Ecto neural progenitor cell (in vitro differentiated cells): ENCODE data around the gene AP3S2.
"Not testable (repeated sequence)": the region's sequence is repeated elsewhere in the genome, so short reads cannot be mapped to it uniquely, and the experiment has no call there.

Source experiments
- DNase-seq: peaks from one replicate; pipeline ENCODE4 v3.0.0-alpha.2; 2018; ENCODE audit warnings: low spot score

The AP3S2 gene

DNA sequence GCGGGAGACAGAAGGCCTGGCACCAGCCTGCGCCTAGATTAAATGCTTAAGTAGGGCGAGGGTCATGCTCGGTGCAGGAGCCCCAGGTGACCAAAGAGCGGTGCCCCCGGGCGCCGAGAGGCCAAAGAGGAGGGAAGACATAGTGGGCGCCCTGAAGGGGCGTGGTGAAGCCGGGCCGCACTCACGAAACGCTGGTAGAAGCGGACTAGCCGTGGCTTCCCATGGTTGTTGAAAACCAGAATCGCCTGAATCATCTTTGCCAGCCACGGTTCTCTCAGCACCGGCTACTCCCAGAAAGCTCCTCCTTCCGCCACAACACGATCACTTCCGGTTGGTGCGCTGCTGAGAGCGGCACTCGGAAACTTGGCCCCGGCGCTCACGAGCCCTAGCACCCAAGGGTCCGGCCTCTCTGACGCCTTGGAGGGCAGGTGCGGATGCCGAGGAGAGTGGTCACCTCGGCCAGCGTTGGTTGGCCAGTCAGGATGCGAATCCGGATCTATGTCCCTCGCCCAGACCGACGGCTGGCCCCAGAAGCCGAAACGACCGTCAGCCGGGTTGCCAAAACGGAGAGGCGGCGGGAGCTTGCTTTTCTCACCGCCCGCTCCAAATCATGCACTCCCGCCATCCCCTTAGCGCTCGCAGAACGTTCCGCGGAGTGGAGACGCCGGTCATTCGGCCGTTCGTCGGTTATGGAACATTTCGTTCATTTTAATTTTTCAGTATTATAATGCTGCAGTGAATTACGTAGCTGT is at the start of gene AP3S2:
Gene AP3S2, minus strand, starts transcription at position 299 of the 752 bp plus-strand sequence. Its CDS starts 45 bp downstream, at position 254.
- DNase-seq = peak; percentile 93

DNA sequence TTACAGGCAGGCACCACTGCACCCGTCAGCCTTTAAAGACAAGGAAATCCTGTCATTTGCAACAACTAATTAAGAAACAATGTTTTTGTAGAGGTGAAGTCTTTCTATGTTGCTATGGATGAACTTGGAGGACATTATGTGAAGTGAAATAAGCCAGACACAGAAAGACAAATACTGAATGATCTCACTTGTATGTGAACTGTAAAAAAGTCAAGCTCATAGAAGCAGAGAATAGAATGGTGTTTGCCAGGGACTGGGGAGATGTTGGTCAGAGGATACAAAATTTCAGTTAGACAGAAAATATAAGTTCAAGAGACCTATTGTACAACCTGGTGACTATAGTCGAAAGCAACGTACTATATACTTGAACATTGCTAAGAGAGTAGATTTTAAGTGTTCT is 46.1 kb upstream of the AP3S2 start:
- no peak for DNase-seq

DNA sequence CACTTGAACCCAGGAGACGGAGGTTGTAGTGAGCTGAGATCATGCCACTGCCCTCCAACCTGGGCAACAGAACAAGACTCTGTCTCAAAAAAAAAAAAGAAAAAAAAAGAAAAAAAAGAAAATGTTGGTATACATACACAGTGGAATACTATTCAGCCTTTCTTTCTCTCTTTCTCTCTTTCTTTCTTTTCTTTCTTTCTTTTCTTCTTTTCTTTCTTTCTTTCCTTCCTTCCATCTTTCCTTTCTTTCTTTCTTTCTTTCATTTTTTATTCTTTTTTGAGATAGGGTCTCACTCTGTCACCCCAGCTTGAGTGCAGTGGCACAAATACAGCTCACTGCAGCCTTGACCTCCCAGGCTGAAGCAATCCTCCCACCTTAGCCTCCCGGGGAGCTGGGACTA is 45.6 kb upstream of the AP3S2 start:
- DNase-seq = not testable (repeated sequence)

DNA sequence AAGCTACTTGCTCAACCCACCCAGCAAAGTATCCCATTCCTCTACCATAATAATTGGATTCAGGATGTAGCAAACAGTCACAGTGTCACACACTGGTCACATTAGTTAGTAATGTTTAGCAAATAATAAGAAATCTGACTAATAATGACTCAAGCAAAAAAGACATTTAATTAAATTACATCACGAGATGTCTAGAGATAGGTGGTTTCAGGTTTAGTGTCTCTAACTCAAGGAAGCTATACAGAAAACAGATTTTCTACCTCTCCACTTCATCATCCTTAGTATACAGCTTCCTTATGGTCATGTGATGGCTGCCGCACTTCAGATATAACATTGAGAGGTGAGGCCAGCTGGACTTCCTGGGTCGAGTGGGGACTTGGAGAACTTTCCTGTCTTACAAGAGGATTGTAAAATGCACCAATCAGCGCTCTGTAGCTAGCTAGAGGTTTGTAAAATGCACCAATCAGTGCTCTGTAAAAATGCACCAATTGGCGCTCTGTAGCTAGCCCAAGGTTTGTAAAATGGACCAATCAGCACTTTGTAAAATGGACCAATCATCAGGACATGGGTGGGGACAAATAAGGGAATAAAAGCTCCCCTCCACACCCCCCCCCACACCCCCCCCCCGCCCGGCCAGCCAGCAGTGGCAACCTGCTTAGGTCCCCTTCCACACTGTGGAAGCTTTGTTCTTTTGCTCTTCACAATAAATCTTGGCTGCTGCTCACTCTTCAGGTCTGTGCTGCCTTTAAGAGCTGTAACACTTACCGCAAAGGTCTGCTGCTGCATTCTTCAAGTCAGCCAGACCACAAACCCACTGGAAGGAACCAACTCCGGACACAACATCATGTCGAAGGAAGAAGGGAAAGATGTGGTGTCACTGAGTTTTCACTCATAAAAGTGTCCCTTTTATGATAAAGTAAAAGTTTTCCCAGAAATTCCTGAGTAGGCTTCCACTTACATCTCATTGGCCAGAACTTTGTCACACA is 43.9 kb upstream of the AP3S2 start:
- DNase-seq = no peak

DNA sequence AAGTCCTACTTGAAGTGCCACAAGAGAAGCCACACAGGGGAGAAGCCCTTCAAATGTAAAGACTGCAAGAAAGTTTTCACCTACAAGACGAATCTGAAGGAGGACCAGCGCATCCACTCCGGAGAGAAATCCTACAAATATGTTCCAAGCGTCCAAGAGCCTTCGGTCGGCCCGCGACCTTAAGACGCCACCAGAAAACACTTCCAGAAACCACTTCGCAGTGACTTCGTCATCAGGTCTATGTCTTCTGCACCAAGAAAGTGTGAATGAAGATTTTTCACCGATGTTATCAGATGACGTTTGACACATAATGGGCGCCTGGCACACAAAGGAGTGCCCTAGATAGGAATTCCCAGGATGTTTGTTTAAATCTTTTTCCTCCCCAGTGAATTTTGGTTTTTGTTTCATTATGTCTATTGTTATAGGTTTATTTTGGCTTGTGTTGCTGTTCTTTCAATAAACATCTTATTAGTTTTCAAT is 43.0 kb upstream of the AP3S2 start:
- DNase-seq = no peak

DNA sequence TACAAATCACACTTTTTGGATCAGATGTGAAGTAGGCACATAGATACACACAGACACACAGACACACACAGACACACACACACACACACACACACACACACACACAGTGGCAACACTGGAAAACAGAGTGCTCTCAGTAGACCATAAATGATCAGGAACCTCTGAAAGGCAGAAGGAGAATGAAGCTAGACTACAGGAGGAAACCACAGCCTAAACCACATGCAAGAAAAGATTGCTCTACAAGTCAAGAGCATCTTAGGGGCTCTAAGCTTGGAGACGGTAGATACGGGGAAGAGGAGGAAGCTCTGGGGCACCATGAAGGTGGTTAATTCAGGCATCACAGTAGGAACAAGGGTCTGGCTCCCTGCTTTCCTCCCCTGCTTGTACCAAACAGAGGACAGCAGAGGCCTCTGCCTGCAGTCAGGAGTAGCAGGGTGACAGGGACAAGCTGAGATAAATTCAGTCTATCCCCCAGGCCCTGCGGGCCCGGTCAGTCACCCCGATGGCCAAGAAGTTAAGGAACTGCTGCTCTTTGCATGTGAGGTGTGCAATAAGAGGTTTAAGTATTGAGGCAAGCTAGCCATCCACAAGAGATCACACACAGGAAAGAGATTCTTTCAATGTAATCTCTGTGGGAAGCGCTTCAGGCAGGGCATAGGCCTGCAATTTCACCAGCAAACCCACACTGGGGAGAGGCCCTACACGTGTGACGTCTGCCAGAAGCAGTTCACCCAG is 42.4 kb upstream of the AP3S2 start:
- no peak for DNase-seq

DNA sequence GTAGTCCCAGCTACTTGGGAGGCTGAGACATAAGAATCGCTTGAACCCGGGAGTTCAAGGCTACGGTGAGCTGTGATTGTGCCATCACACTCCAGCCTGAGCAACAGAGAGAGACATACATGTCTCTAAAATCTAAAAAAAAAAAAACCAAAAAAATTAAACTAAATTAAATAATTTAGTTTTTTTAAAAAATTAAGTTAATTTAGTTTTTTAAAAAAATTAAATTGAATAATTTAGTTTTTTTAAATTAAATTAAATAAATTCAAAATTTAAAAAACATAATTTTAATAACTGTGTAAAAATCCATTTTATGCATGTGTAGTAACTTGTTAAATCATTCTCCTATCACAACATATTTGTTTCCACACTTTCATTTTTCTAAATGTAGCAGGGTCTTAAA is 39.1 kb upstream of the AP3S2 start:
- DNase-seq = no peak

DNA sequence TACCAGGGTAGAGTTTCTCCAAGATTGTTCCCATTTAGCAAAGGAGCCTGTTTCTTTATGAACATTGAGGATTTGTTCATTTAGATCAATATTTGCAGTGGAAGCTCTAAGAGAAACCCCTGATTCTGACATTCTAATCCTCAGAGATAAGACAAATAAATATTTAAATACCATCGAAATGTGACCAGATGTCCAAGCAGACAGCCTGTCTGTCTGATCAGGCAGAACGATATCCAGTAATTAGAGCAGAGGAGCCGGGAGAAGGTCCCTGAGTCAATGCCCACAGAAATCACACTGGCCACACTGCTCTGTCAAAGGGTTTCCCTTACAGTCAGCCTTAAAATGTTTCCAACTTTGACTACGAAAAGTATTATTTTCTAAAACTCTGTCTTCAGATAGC is 34.6 kb upstream of the AP3S2 start:
- no peak for DNase-seq

DNA sequence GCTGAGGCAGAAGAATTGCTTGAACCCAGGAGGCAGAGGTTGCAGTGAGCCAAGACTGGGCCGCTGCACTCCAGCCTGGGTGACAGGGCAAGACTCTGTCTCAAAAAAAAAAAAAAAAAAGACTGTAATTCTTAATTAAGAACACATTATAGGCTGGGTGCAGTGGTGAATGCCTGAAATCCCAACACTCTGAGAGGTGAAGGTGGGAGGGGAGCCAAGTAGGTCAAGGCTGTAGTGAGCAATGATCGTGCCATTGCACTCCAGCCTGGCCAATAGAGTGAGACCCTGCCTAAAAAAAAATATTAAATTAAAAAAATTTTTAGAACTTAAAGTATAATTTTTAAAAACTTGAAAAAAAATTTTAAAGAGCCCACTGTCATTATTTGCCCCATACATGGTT is 32.4 kb upstream of the AP3S2 start:
- no peak for DNase-seq

DNA sequence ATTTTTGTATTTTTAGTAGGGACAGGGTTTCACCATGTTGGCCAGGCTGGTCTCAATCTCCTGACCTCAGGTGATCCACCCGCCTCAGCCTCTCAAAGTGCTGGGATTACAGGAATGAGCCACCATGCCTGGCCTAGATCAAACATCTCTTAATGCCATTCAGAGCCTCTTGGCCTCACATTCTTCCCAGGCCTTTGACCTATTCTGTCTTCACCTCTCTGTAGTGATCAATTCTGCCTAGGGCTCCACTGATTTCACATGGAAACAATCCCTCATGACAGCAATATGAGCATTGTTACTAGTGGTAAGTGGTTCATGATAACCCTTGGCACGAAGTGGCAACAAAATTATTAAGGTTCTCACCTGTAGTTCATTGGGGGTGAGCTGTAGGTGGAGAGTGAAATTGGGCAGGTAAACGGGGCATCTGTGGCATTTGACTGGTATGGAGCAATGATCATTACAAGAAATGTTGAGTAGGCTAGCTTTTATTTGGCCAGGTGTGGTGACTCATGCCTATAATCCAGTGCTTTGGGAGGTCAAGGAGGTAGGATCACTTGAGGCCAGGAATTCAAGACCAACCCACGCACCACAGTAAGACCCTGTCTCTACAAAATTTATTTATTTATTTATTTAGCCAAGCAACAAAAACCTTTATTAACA is 23.8 kb upstream of the AP3S2 start:
- DNase-seq = no peak

DNA sequence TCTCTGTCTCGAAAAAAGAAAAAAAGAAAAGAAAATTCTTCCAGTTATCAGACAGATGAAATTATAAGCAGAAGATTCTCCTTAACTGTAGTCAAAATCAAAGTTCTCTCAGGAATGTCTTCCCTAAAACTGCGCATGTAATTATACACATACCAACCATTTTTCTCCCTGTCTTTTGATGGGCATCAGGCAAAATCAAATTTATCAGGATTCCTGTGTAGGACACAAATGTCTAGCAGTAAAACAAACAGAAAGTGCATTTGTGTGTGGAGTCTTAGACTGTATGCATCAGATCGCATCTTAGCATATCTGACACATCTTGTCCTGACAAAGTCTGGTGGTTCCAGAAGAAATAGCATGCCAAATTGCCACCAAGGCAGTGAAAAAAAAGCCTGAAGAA is 22.9 kb upstream of the AP3S2 start:
- no peak for DNase-seq

DNA sequence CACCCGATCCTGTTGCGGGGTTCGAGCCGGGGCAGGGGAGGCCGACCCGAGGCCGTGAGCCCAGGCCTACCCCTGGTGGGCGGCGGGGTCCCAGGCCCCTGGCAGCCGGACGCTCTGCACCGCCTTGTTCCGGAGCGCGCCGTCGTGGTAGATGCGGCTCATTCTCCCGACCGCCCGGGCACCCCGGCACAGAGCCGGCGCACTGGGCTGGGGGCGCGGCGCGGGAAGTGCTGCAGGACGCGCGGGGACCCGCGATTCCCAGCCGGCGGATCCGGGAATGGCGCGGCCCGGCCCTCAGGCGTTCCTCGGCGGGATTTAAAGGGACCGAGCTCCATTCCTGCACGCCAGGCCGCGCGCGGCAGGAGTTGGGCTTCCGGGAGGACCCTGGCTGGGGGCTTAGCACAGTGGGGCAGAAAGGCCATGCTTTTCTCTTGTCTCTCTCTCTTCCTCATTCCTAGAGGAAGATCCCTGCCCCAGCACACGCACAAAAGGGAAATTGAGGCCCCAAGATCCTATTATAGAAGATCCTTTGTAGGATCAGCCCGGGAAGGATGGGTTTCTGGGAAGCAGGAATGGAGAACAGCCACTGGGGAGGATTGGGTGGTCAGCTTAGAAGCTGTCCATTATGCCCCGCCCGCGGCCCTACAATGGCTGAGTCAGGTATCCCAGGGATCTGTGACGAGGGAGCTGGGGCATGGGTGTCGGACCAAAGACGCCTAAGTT is 19.0 kb upstream of the AP3S2 start, which contains the start of gene ARPIN:
Gene ARPIN, minus strand, starts transcription at position 279 of the 723 bp plus-strand sequence. Its CDS starts 117 bp downstream, at position 162.
- DNase-seq = peak; percentile 82

DNA sequence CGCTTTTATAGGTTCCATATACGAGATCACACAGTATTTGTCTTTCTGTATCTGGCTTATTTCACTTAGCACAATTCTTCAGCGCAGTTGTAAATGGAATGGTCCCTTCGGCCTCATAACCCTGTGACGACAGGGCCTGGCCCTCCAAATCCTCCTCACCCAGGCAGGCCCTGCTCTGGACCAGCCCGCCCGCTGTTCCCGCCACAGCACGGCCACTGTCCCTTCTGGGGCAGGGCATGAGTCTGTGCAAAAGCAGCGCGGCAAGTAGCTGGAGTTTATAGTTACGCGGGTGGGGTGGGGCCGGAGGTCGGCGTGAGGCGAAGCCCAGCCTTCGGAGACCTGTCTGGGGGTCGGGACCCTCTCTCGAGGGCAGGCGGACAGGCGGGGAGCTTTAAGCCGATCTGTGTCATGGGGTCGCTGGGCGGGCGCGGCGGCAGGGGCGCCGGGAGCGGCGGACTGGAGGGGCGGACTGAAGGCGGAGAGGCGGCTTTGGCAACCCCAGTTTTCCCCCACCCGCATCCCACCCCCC is 18.4 kb upstream of the AP3S2 start:
- peak; percentile 77 for DNase-seq

DNA sequence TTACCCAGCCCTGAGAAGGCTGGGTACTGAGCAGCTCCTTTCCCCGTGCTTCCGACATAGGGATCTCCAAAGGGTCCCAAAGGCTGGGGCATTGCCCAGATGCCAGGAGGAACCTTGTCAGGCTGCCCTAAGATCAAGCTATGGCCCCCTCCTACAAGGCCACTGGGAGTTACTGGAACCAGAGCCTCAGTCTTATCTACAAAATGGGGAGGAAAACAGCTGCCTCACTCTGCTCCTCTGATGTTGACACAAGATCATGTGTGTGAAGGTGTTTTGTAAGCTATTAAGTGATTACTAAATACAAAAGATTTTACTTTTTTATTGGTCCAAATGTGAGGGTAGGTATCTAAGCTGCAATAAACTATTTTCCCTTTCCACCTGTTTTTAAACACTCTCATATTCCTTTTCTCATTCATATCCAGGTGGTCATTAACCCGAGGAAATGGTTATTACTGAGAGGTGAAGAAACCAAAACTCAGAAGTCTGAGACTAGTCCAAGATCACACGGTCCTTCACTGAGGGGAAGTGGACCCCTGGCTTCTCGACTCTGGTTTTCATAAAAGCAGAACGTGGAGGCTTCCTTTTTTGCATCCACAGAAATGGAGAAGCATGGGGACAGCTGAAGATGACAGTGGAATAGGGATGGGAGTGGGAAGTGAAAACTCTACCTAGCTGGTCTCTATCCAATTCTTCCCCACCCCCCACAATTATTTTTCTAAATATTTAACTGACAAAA is 17.3 kb upstream of the AP3S2 start:
- no peak for DNase-seq

DNA sequence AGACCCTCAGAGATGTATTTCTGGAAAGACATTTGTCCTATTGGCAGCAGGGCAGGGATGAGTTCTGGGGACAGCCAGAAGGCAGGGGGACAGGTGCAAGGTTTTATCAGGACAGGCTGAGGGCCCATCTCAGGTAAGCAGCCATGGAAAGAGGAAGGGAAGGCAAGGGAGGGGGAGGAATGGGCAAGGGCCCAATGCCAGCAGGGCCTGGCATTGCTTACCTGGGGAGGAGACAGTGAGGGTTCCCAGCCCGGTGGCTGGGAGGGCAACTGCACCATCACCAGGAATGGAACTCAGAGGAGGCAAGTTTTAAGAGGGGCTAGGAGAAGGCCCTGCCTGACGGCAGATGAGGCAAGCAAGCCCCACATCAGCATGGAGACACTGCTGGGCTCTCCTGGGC is 15.8 kb upstream of the AP3S2 start:
- no peak for DNase-seq

DNA sequence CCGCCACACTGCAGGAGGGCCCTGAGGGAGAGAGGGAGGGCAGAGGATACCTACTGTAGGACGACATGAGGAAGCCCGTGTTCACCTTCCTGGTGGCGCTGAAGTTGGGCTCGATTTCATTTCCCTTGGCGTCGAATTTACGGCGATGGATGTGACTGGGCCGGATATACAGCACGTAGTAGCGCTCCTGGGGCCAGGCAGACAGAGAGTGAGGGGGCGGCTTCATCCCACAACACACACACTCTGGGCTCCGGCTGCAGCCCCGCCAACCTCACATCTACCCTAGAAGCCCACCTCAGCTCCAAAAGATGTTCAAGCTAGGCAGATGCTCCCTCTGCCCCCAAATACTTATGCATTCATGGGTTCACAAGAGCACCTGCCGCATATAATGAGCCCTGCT is 14.4 kb upstream of the AP3S2 start:
- DNase-seq = no peak

DNA sequence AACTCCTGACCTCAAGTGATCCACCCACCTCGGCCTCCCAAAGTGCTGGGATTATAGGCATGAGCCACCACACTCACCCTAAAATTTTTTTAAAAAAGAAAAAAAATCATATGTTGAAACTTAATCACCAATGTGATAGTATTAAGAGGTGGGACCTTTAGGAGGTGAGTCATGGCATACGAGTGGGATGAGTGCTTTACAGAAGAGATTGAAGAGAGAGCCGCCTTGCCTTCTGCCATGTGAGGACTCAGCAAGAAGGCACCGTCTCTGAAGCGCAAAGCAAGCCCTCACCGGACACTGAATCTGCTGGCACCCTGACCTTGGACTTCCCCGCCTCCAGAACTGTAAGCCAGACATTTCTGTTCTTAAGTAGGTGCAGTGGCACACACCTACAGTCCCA is 13.5 kb upstream of the AP3S2 start:
- DNase-seq = no peak

DNA sequence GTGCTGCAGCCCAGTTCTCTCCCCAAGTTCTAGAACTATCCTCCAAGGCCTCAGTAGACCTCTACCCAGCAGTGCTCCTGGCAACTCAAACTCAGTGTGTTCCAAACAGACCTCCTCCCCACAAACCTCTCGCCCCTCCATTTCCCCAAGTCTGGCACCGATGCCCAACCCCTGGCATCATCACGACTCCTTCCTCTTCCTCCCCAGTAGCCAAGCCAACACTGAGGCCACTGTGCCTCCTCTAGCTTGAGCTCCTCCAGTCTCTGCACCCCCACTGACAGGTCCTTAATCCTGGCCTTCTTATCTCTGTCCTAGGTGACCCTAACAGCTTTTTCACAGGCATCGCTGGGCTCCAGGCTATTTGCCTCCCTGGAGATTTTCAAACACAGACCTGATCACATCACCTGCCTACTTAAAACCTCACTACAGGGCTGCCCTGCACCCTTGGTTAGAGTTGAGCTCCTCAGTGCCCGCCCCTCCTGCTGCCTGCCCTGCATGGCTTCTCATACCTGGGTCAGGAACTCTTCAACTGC is 12.1 kb upstream of the AP3S2 start:
- no peak for DNase-seq

DNA sequence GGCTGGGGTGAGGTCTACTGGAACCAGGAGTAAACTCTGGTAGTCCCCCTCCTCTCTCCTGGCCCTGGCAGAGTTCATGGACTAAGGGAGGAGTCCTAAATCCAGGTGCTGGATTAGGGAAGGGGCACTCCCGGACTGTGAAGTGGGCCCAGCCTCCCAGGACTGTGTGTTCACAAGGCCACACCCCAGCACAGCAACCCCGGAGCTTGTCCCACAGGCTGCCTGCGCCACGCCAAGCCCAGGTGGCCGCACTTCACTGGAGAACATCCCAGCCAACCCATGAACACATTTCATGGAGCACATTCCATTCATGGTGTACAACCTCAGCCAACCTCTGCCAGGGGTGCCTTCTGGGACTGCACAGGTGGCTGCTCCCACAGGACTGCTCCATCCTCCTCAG is 10.7 kb upstream of the AP3S2 start:
- DNase-seq = no peak

DNA sequence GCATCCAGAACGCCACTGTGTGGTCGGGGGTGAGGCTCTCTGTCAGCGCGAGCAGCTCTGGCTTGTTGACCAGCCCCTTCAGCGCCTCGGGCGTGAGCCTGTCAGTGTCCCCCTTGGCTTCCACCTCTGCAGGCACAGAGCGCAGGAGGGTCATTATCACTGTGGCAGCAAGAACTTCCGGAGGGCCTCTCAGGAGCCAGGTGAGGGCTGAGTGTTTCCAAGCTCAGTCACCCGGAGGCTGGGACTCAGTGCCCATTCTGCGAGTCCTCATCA is 10.0 kb upstream of the AP3S2 start:
- DNase-seq = no peak
